IMR-90 (cell line): ENCODE data around the gene C10orf120. TPM values are rescaled to one million over a fixed set of nuclear protein-coding genes. Genes with fewer than 3 reads are reported as not detected.

Experiments used
- ATAC-seq: fragments of 200-7000 bp; cut with Tn5 transposase; 2 replicates; pipeline ENCODE4 v1.9.1; 2020; ENCODE audit warnings: low read depth, mild to moderate bottlenecking, moderate library complexity
- BruUV-seq: library from RNA; stranded (reverse); fragments of 400-500 nt; replicated peaks from 2 replicates; lab custom pipeline; 2021; lab: Mats Ljungman, UMichigan
- CTCF ChIA-PET: fragments of 300-600 bp; formaldehyde crosslinking; extraction: SDS; loops from one replicate; lab custom pipeline; 2021; ENCODE audit warnings: antibody characterized with exemption; lab: Yijun Ruan, JAX
- POLR2A ChIA-PET: fragments of 300-600 bp; sonication (Branson Sonifier 250); formaldehyde crosslinking; loops from one replicate; lab custom pipeline; 2022; ENCODE audit warnings: antibody characterized with exemption; ENCODE audit not compliant: unreplicated experiment; lab: Charles Lee
- DNase-seq: peaks from one replicate; pipeline ENCODE4 v3.0.0; 2013
- H2AFZ ChIP-seq: replicated peaks from 2 replicates; pipeline ENCODE3; 2013; ENCODE audit warnings: low read length, mild to moderate bottlenecking; ENCODE audit not compliant: poor library complexity
- H2AK5ac ChIP-seq: 2 replicates; pipeline ENCODE4 v1.6.1; 2013; ENCODE audit warnings: low read depth, low read length, inconsistent platforms
- H2AK9ac ChIP-seq: replicated peaks from 2 replicates; pipeline ENCODE3; 2013; ENCODE audit warnings: mild to moderate bottlenecking, low read depth, low read length, moderate library complexity; ENCODE audit not compliant: poor library complexity
- H2BK120ac ChIP-seq: 2 replicates; pipeline ENCODE4 v1.6.1; 2013; ENCODE audit warnings: low read depth, low read length, inconsistent platforms
- H2BK15ac ChIP-seq: 3 replicates; pipeline ENCODE4 v1.6.1; 2013; ENCODE audit warnings: low read depth, low read length, inconsistent platforms
- H2BK20ac ChIP-seq: 2 replicates; pipeline ENCODE4 v1.6.1; 2013; ENCODE audit warnings: low read depth, mild to moderate bottlenecking, inconsistent platforms, low read length, moderate library complexity
- H2BK5ac ChIP-seq: 2 replicates; pipeline ENCODE4 v1.6.1; 2013; ENCODE audit warnings: mild to moderate bottlenecking, low read depth, low read length, inconsistent platforms; ENCODE audit not compliant: poor library complexity, severe bottlenecking
- H3K14ac ChIP-seq: replicated peaks from 2 replicates; pipeline ENCODE4 v1.6.1; 2013; ENCODE audit warnings: low read depth, low read length, inconsistent platforms
- H3K18ac ChIP-seq: 2 replicates; pipeline ENCODE4 v1.6.1; 2013; ENCODE audit warnings: low read depth, low read length, control low read depth
- H3K23ac ChIP-seq: 2 replicates; pipeline ENCODE4 v1.6.1; 2013; ENCODE audit warnings: low read depth, low read length, inconsistent platforms
- H3K27ac ChIP-seq: 2 replicates; pipeline ENCODE4 v1.5.1; 2013; ENCODE audit warnings: mild to moderate bottlenecking, control low read depth, low read length; ENCODE audit not compliant: insufficient read depth
- H3K27me3 ChIP-seq: 2 replicates; pipeline ENCODE4 v1.6.1; 2013; ENCODE audit warnings: low read length; ENCODE audit not compliant: control insufficient read depth, insufficient read depth
- H3K36me3 ChIP-seq: 2 replicates; pipeline ENCODE4 v1.6.1; 2013; ENCODE audit warnings: low read length, mixed read lengths; ENCODE audit not compliant: control insufficient read depth, insufficient read depth
- H3K4ac ChIP-seq: 2 replicates; pipeline ENCODE4 v1.6.1; 2013; ENCODE audit warnings: low read depth, low read length, inconsistent platforms
- H3K4me1 ChIP-seq: 2 replicates; pipeline ENCODE4 v1.6.1; 2013; ENCODE audit warnings: low read length, mixed read lengths; ENCODE audit not compliant: control insufficient read depth, insufficient read depth
- H3K4me2 ChIP-seq: 2 replicates; pipeline ENCODE4 v1.6.1; 2013; ENCODE audit warnings: low read depth, mild to moderate bottlenecking, control low read depth, low read length, moderate library complexity
- H3K4me3 ChIP-seq: 2 replicates; pipeline ENCODE4 v1.5.1; 2013; ENCODE audit warnings: low read depth, mild to moderate bottlenecking, control low read depth, low read length, moderate library complexity; ENCODE audit not compliant: insufficient read depth
- H3K56ac ChIP-seq: 2 replicates; pipeline ENCODE4 v1.6.1; 2013; ENCODE audit warnings: low read length, inconsistent platforms; ENCODE audit not compliant: insufficient read depth; ENCODE audit errors: extremely low read depth
- H3K79me1 ChIP-seq, 2 experiments: 2 replicates each; pipeline ENCODE4 v1.6.1; 2013; ENCODE audit warnings: low read length in 2 of 2, inconsistent platforms in 1 of 2, low read depth in 1 of 2
- H3K9ac ChIP-seq: 2 replicates; pipeline ENCODE4 v1.6.1; 2013; ENCODE audit warnings: low read depth, low read length, control low read depth
- H3K9me1 ChIP-seq: 2 replicates; pipeline ENCODE4 v1.6.1; 2013; ENCODE audit warnings: low read length, inconsistent platforms; ENCODE audit not compliant: insufficient read depth
- H3K9me3 ChIP-seq: 2 replicates; pipeline ENCODE4 v1.6.1; 2013; ENCODE audit warnings: low read length; ENCODE audit not compliant: control insufficient read depth, insufficient read depth
- H4K20me1 ChIP-seq: 2 replicates; pipeline ENCODE4 v1.6.1; 2013; ENCODE audit warnings: low read length, inconsistent platforms; ENCODE audit not compliant: insufficient read depth
- H4K5ac ChIP-seq: 2 replicates; pipeline ENCODE4 v1.6.1; 2013; ENCODE audit warnings: mild to moderate bottlenecking, low read depth, low read length, control low read depth
- H4K8ac ChIP-seq, 2 experiments: 2 replicates each; pipeline ENCODE4 v1.6.1; 2013; ENCODE audit warnings: low read depth in 2 of 2, low read length in 2 of 2, control low read depth in 1 of 2, inconsistent platforms in 1 of 2
- H4K91ac ChIP-seq: 2 replicates; pipeline ENCODE4 v1.6.1; 2013; ENCODE audit warnings: low read depth, low read length, inconsistent platforms; ENCODE audit not compliant: insufficient read depth
- BHLHE40 ChIP-seq: fragments of 150-350 bp; IDR thresholded peaks from 2 replicates; pipeline ENCODE4 v1.6.1; 2016; ENCODE audit warnings: mild to moderate bottlenecking, low read depth, low read length
- CEBPB ChIP-seq: IDR thresholded peaks from 2 replicates; pipeline ENCODE4 v1.6.1; 2012; ENCODE audit warnings: low read depth, low read length, improper control_type of control experiment
- CHD1 ChIP-seq: IDR thresholded peaks from 2 replicates; pipeline ENCODE4 v1.6.1; 2012; ENCODE audit warnings: low read depth, low read length, improper control_type of control experiment
- CTCF ChIP-seq: conservative IDR thresholded peaks from 2 replicates; pipeline ENCODE4 v1.5.1; 2012; ENCODE audit warnings: mild to moderate bottlenecking, low read depth, low read length, improper control_type of control experiment
- ELK1 ChIP-seq: fragments of 150-350 bp; IDR thresholded peaks from 2 replicates; pipeline ENCODE4 v1.6.1; 2016; ENCODE audit warnings: low read depth, mild to moderate bottlenecking, low read length, moderate library complexity, borderline replicate concordance
- FOS ChIP-seq: fragments of 150-350 bp; IDR thresholded peaks from 2 replicates; pipeline ENCODE4 v1.6.1; 2016; ENCODE audit warnings: low read depth, low read length
- MAFK ChIP-seq: IDR thresholded peaks from 2 replicates; pipeline ENCODE4 v1.6.1; 2012; ENCODE audit warnings: low read depth, low read length, improper control_type of control experiment
- MAZ ChIP-seq: IDR thresholded peaks from 2 replicates; pipeline ENCODE4 v1.6.1; 2012; ENCODE audit warnings: low read depth, mild to moderate bottlenecking, low read length, improper control_type of control experiment, moderate library complexity, borderline replicate concordance
- MXI1 ChIP-seq: IDR thresholded peaks from 2 replicates; pipeline ENCODE4 v1.6.1; 2012; ENCODE audit warnings: low read depth, mild to moderate bottlenecking, low read length, moderate library complexity, borderline replicate concordance
- NFE2L2 ChIP-seq: fragments of 150-350 bp; IDR thresholded peaks from 2 replicates; pipeline ENCODE4 v1.6.1; 2016; ENCODE audit warnings: low read depth, mild to moderate bottlenecking, low read length
- POLR2A ChIP-seq: IDR thresholded peaks from 2 replicates; pipeline ENCODE4 v1.6.1; 2012; ENCODE audit warnings: mild to moderate bottlenecking, low read depth, low read length
- RAD21 ChIP-seq: IDR thresholded peaks from 2 replicates; pipeline ENCODE4 v1.6.1; 2012; ENCODE audit warnings: low read length, improper control_type of control experiment
- RCOR1 ChIP-seq: IDR thresholded peaks from 2 replicates; pipeline ENCODE4 v1.6.1; 2012; ENCODE audit warnings: mild to moderate bottlenecking, low read length, improper control_type of control experiment; ENCODE audit not compliant: insufficient replicate concordance
- RFX5 ChIP-seq: IDR thresholded peaks from 2 replicates; pipeline ENCODE4 v1.8.0; 2012; ENCODE audit warnings: low read depth, mild to moderate bottlenecking, low read length, moderate library complexity
- SMC3 ChIP-seq: fragments of 150-350 bp; IDR thresholded peaks from 2 replicates; pipeline ENCODE4 v1.6.1; 2016; ENCODE audit warnings: low read depth, mild to moderate bottlenecking, antibody characterized with exemption, low read length, moderate library complexity
- USF2 ChIP-seq: fragments of 150-350 bp; IDR thresholded peaks from 2 replicates; pipeline ENCODE4 v1.6.1; 2017; ENCODE audit warnings: mild to moderate bottlenecking, antibody characterized with exemption, low read length, low read depth
- WGBS, 2 experiments: methylation state at CpG; one replicate each; pipeline versions ENCODE4 v1.1.5 to v1.1.7; 2013; ENCODE audit warnings: missing lambda C conversion rate in 2 of 2; ENCODE audit not compliant: insufficient read length in 1 of 2; ENCODE audit errors: extremely low coverage in 2 of 2; 5-methylcytosine and 5-hydroxymethylcytosine counted together
- dilution Hi-C: fragments of 300-500 bp; cut with HindIII; formaldehyde crosslinking; loops from one replicate; pipeline ENCODE4 v1.14.3; 2018; ENCODE audit warnings: low sequenced_read_pairs; ENCODE audit not compliant: unreplicated experiment
- in situ Hi-C: fragments of 300-500 bp; cut with MboI; formaldehyde crosslinking; loops from 3 replicates; pipeline ENCODE4 v1.14.3; 2019; ENCODE audit warnings: low sequenced_read_pairs, inconsistent platforms, mixed read lengths
- intact Hi-C: fragments of 100-400 bp; cut with micrococcal nuclease; formaldehyde crosslinking; loops from 2 replicates; pipeline ENCODE4 v1.10.0; 2022
- polyA plus RNA-seq, 3 experiments: library from polyadenylated mRNA; depleted of rRNA; stranded (reverse); fragments of >200 nt; gene quantifications; 2 replicates each; pipeline ENCODE4 v1.2.3, GENCODE V29; 2012; ENCODE audit warnings: low replicate concordance in 1 of 3
- total RNA-seq: library from RNA; depleted of rRNA; stranded (reverse); fragments of >200 nt; gene quantifications from 2 replicates; pipeline ENCODE4 v1.2.3, GENCODE V29; 2012

C10orf120 gene
- total and polyA plus RNA-seq, 2 of the 4 experiments (the other 2 are of a cell fraction), result not detected

- intact Hi-C loops, result no loop called here
- Histone ChIP-seq H2AK5ac (no peak overlapping the region), H3K9me3 (no peaks in the 10 kb centered on the region), H4K5ac (no peak overlapping the region), H3K4ac (no peak overlapping the region), H3K4me1 (no peaks in the 10 kb centered on the region), H2BK15ac (no peak overlapping the region), H4K91ac (no peak overlapping the region), H3K4me3 (no peak overlapping the region), H3K4me2 (no peak overlapping the region), H2BK120ac (no peak overlapping the region), H3K9me1 (no peaks in the 10 kb centered on the region), H2BK5ac (no peak overlapping the region), H2AK9ac (no peak overlapping the region), H4K20me1 (no peaks in the 10 kb centered on the region), H2BK20ac (no peak overlapping the region), H3K27ac (no peak overlapping the region), H4K8ac (no peak overlapping the region), H3K9ac (no peak overlapping the region), H3K79me1 (no peaks in the 10 kb centered on the region), H2AFZ (no peak overlapping the region), H3K36me3 (no peaks in the 10 kb centered on the region), H3K27me3 (no peaks in the 10 kb centered on the region; the same call in 1 of the 2 replicates), H3K23ac (no peak overlapping the region), H3K56ac (no peak overlapping the region), H3K18ac (no peak overlapping the region), H3K14ac (no peak overlapping the region)
- TF ChIP-seq FOS (no peak), MAFK (no peak), RAD21 (no peak), SMC3 (no peak), CHD1 (no peak), CTCF (no peak), NFE2L2 (no peak), POLR2A (no peak), CEBPB (no peak), ELK1 (no peak), RFX5 (no peak), BHLHE40 (no peak), RCOR1 (no peak), MAZ (no peak), USF2 (no peak), MXI1 (no peak)
- POLR2A ChIA-PET, result no interaction called here
- DNase-seq (no peak), ATAC-seq (no peak)
- CTCF ChIA-PET, result no interaction called here
- no TSS peak for BruUV-seq
- dilution Hi-C loops, result no loop called here
- in situ Hi-C loops, result no loop called here
- WGBS, 2 experiments, result no CpG with 5 or more reads among the region's 9 CpGs
These were observed 15.9 kb upstream of the C10orf120 start for GRCh38 chr10:122715576-122715975.
